ENCODE results near the gene SHISAL1. TPM values are rescaled to one million over a fixed set of nuclear protein-coding genes. Genes with fewer than 3 reads are reported as not detected.

Gene SHISAL1
- total and polyA plus RNA-seq, 10 of the 15 experiments (the other 5 are each of a cell fraction or from before 2014, with no cell fraction given) = not detected

GRCh38 chr22:44304911-44305310, 7.8 kb downstream of the SHISAL1 start:
- intact Hi-C loops (cut with micrococcal nuclease; ENCODE audit: unreplicated experiment) (no loop called here), in situ Hi-C loops (cut with MboI) (no loop called here)
- Histone ChIP-seq H3K9me3 (replicated peaks; ENCODE audit: control insufficient read depth, insufficient read depth, low read length) (no peaks in the 10 kb centered on the region), H3K4me2 (ENCODE audit: control insufficient read depth, insufficient read depth) (no peak overlapping the region), H3K27ac (ENCODE audit: control insufficient read depth, insufficient read depth) (no peak overlapping the region), H2AFZ (ENCODE audit: control insufficient read depth, low read depth, low read length) (no peak overlapping the region), H3K27me3 (replicated peaks in 1 of 2; ENCODE audit: control insufficient read depth in 2 of 2, insufficient read depth in 2 of 2, low read length in 1 of 2) (peaks cover 0 to 3% of the 10 kb centered on the region in 2 experiments; a peak in 2 of 4 replicates), H3K36me3 (ENCODE audit: control insufficient read depth in 2 of 2, insufficient read depth in 2 of 2, low read length in 1 of 2) (no peaks in the 10 kb centered on the region), H3K9ac (ENCODE audit: control insufficient read depth, insufficient read depth, low read length) (no peak overlapping the region), H3K4me3 (no peak overlapping the region), H4K20me1 (ENCODE audit: control insufficient read depth, insufficient read depth) (no peaks in the 10 kb centered on the region), H3K4me1 (ENCODE audit: control insufficient read depth, insufficient read depth, low read length) (no peaks in the 10 kb centered on the region), H3K79me2 (ENCODE audit: control insufficient read depth, insufficient read depth, low read length) (no peaks in the 10 kb centered on the region)
- no peak for DNase-seq (ENCODE audit: low read depth, low spot score)
- no peak for ATAC-seq
- ChIA-PET SMC1A (ENCODE audit: uncharacterized antibody, unreplicated experiment) (no interaction called here), CTCF (no interaction called here), RAD21 (ENCODE audit: unreplicated experiment) (no interaction called here), POLR2A (interaction anchor here (0.8 kb wide), 1 partner anchor 109 kb away, joined by 3 read pairs; no protein-coding TSS in a partner anchor)
- WGBS (ENCODE audit: insufficient coverage, insufficient replicate concordance, low lambda C conversion rate, missing lambda C conversion rate) = 36% methylated on average over 2 of the region's 2 CpGs
- FAIRE-seq = no peak
- BruUV-seq (replicated peaks) = no TSS peak
- TF ChIP-seq RELA (IDR thresholded peaks at IDR 0.05; ENCODE audit: borderline replicate concordance, partially characterized antibody) = no peak
- TF ChIP-seq USF2 (IDR thresholded peaks at IDR 0.05; ENCODE audit: borderline replicate concordance, low read depth, low read length) = no peak
- no peak for TF ChIP-seq NFIC (IDR thresholded peaks at IDR 0.05; ENCODE audit: low read depth, low read length)
- TF ChIP-seq, protein P1, sequence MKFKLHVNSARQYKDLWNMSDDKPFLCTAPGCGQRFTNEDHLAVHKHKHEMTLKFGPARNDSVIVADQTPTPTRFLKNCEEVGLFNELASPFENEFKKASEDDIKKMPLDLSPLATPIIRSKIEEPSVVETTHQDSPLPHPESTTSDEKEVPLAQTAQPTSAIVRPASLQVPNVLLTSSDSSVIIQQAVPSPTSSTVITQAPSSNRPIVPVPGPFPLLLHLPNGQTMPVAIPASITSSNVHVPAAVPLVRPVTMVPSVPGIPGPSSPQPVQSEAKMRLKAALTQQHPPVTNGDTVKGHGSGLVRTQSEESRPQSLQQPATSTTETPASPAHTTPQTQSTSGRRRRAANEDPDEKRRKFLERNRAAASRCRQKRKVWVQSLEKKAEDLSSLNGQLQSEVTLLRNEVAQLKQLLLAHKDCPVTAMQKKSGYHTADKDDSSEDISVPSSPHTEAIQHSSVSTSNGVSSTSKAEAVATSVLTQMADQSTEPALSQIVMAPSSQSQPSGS (IDR thresholded peaks at IDR 0.05; ENCODE audit: low read length) = no peak
- no peak for TF ChIP-seq PKNOX1 (IDR thresholded peaks at IDR 0.05)
- no peak for TF ChIP-seq YBX1 (IDR thresholded peaks at IDR 0.05)
- no peak for TF ChIP-seq IRF3 (IDR thresholded peaks at IDR 0.05)
- TF ChIP-seq IKZF2 (IDR thresholded peaks at IDR 0.05) = no peak
- no peak for TF ChIP-seq TARDBP (IDR thresholded peaks at IDR 0.05; ENCODE audit: borderline replicate concordance)
- TF ChIP-seq BCL3 (IDR thresholded peaks at IDR 0.05; ENCODE audit: borderline replicate concordance, insufficient read depth, low read depth, low read length, poor library complexity, severe bottlenecking) = no peak
- TF ChIP-seq NKRF (conservative IDR thresholded peaks at IDR 0.05) = no peak
- TF ChIP-seq CHD2 (IDR thresholded peaks at IDR 0.05; ENCODE audit: borderline replicate concordance, low read depth, low read length) = no peak
- TF ChIP-seq SMAD5 (IDR thresholded peaks at IDR 0.05; ENCODE audit: low read depth) = no peak
- no peak for TF ChIP-seq SPI1 (IDR thresholded peaks at IDR 0.05; ENCODE audit: borderline replicate concordance, insufficient read depth, low read depth, low read length)
- no peak for TF ChIP-seq JUND (IDR thresholded peaks at IDR 0.05; ENCODE audit: low read depth, low read length)

Data from GM12878 (cell line).